Activated naive CD8-positive, alpha-beta T cell (primary cell): ENCODE results near the gene CPED1.
"Not testable (repeated sequence)": the region's sequence is repeated elsewhere in the genome, so short reads cannot be mapped to it uniquely, and the experiment has no call there.

Experiments used
- H3K27ac Mint-ChIP-seq: one replicate; pipeline ENCODE4 v1.8.0; 2021; ENCODE audit warnings: mixed read lengths
- H3K27me3 Mint-ChIP-seq: one replicate; pipeline ENCODE4 v1.8.0; 2021; ENCODE audit warnings: mixed read lengths
- H3K36me3 Mint-ChIP-seq: one replicate; pipeline ENCODE4 v1.8.0; 2021; ENCODE audit warnings: mixed read lengths
- H3K4me1 Mint-ChIP-seq: one replicate; pipeline ENCODE4 v1.8.0; 2021; ENCODE audit warnings: low read depth, mixed read lengths
- H3K4me3 Mint-ChIP-seq: one replicate; pipeline ENCODE4 v1.8.0; 2021; ENCODE audit warnings: mild to moderate bottlenecking, mixed read lengths
- H3K9me3 Mint-ChIP-seq: one replicate; pipeline ENCODE4 v1.8.0; 2021; ENCODE audit warnings: low read depth, mixed read lengths

Gene CPED1

GRCh38 chr7:121172484-121172883, 184.0 kb downstream of the CPED1 start:
- no peak overlapping the region for H3K27ac Mint-ChIP-seq
- H3K27me3 Mint-ChIP-seq, result peaks cover 12% of the 10 kb centered on the region
- no peaks in the 10 kb centered on the region for H3K9me3 Mint-ChIP-seq
- H3K36me3 Mint-ChIP-seq, result no peaks in the 10 kb centered on the region
- no peak overlapping the region for H3K4me3 Mint-ChIP-seq
- no peaks in the 10 kb centered on the region for H3K4me1 Mint-ChIP-seq

GRCh38 chr7:121175826-121176225, 187.3 kb downstream of the CPED1 start:
- H3K27ac Mint-ChIP-seq, result no peak overlapping the region
- H3K27me3 Mint-ChIP-seq, result peaks cover 10% of the 10 kb centered on the region
- no peaks in the 10 kb centered on the region for H3K36me3 Mint-ChIP-seq
- no peaks in the 10 kb centered on the region for H3K4me1 Mint-ChIP-seq
- no peak overlapping the region for H3K4me3 Mint-ChIP-seq
- no peaks in the 10 kb centered on the region for H3K9me3 Mint-ChIP-seq

DNA sequence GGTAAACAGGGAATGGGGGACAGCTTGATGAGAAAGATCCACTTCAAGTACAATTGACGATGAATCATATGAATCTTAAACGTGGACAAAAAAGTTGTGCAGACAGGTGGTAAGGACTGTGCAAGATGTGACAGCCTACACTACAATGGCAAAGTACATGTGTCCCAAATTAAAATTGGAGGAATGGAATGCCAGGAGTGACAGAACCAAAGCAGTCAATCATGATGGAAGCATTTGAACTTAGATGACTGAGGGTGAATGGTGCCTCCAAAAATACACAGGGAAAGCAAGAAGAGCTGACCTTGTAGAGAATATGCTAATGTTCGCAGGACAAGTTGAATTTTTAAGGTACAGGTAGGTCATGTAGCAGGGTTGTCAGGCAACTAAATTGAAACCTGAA, 189.9 kb downstream of the CPED1 start:
- no peaks in the 10 kb centered on the region for H3K36me3 Mint-ChIP-seq
- no peak overlapping the region for H3K27ac Mint-ChIP-seq
- no peak overlapping the region for H3K4me3 Mint-ChIP-seq
- no peaks in the 10 kb centered on the region for H3K9me3 Mint-ChIP-seq
- peaks cover 12% of the 10 kb centered on the region for H3K27me3 Mint-ChIP-seq
- H3K4me1 Mint-ChIP-seq, result no peaks in the 10 kb centered on the region

GRCh38 chr7:121178869-121179497, 190.5 kb downstream of the CPED1 start:
- Mint-ChIP-seq H3K4me1 (no peaks in the 10 kb centered on the region), H3K27me3 (peaks cover 12% of the 10 kb centered on the region), H3K27ac (no peak overlapping the region), H3K4me3 (no peak overlapping the region), H3K9me3 (no peaks in the 10 kb centered on the region), H3K36me3 (no peaks in the 10 kb centered on the region)

GRCh38 chr7:121180436-121181063, 192.0 kb downstream of the CPED1 start:
- H3K4me3 Mint-ChIP-seq, result no peak overlapping the region
- H3K36me3 Mint-ChIP-seq, result no peaks in the 10 kb centered on the region

DNA sequence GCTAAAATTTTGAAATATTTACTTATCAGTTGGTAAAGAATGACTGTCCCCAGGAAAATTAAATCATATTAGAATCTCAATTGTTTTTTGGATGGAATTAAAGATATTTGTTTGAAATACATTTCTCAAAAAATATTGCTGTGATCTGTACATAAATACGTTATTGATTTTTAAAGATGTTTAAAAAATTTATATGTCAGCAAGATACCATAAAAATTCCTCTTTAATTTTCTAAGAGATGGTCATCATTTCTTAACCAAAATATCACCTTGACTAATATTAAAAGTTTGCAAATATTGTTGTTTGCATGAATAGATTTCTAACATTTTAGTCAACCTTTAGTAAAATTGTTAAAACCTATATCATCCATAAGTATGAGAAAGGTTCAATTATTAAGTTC, 192.8 kb downstream of the CPED1 start:
- Mint-ChIP-seq H3K4me3 (no peak overlapping the region), H3K9me3 (no peaks in the 10 kb centered on the region), H3K27ac (no peak overlapping the region)

More at GRCh38 chr7:121180436-121181063, 192.0 kb downstream of the CPED1 start:
- peaks cover 6% of the 10 kb centered on the region for H3K27me3 Mint-ChIP-seq
- H3K4me1 Mint-ChIP-seq, result no peaks in the 10 kb centered on the region
- no peaks in the 10 kb centered on the region for H3K9me3 Mint-ChIP-seq
- no peak overlapping the region for H3K27ac Mint-ChIP-seq

GRCh38 chr7:121182281-121182680, 193.8 kb downstream of the CPED1 start:
- Mint-ChIP-seq H3K4me1 (no peaks in the 10 kb centered on the region), H3K27me3 (peaks cover 3% of the 10 kb centered on the region), H3K36me3 (no peaks in the 10 kb centered on the region), H3K9me3 (no peaks in the 10 kb centered on the region), H3K27ac (no peak overlapping the region), H3K4me3 (no peak overlapping the region)

More for the DNA sequence above, 192.8 kb downstream of the CPED1 start:
- H3K36me3 Mint-ChIP-seq, result no peaks in the 10 kb centered on the region
- no peaks in the 10 kb centered on the region for H3K4me1 Mint-ChIP-seq
- H3K27me3 Mint-ChIP-seq, result peaks cover 6% of the 10 kb centered on the region

DNA sequence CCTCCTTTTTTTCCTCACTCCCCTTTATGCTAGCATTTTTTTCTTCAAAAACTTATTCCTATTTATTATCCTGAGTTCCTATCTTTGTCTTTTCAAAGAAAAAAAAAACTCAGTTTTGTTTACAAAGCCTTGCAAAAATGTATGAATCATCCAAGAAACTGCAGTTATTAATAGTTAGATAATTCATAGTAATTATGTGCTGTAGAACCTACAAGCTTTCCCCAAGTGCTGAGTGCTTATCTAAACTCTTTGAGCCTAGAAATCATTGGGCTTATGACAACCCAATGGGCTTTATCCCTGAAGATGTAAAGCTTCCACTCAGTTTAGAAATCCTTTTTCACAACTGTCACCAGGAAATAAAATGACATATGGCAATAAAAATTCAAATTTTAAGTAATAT, 194.4 kb downstream of the CPED1 start:
- no peaks in the 10 kb centered on the region for H3K4me1 Mint-ChIP-seq
- no peaks in the 10 kb centered on the region for H3K36me3 Mint-ChIP-seq
- H3K9me3 Mint-ChIP-seq, result no peaks in the 10 kb centered on the region
- H3K4me3 Mint-ChIP-seq, result no peak overlapping the region
- H3K27ac Mint-ChIP-seq, result no peak overlapping the region
- H3K27me3 Mint-ChIP-seq, result peaks cover 3% of the 10 kb centered on the region

GRCh38 chr7:121183883-121184282, 195.4 kb downstream of the CPED1 start:
- H3K4me3 Mint-ChIP-seq, H3K4me1 Mint-ChIP-seq, H3K27ac Mint-ChIP-seq, H3K9me3 Mint-ChIP-seq, H3K36me3 Mint-ChIP-seq, H3K27me3 Mint-ChIP-seq: not testable (repeated sequence)

DNA sequence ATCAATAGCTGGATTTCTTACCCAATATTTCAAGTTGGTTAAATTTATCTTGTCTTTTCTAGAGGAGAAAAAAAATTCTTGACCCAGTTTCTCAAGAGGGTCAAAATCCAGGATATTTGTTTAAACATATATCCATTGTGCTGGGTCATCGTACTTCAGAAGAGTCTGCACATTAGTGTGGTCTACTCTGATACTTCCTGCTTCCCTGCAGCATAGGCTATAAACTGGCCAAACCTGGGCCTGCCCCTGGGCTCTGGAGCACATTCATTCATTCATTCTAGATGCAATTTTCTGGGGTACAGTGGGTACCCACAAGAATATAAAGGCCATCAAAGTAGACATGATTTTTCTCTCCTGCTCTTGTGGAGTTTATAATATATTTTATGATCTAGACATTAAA, 198.2 kb downstream of the CPED1 start:
- Mint-ChIP-seq H3K36me3 (no peaks in the 10 kb centered on the region), H3K27ac (no peak overlapping the region), H3K9me3 (no peaks in the 10 kb centered on the region), H3K27me3 (peaks cover 5% of the 10 kb centered on the region), H3K4me3 (no peak overlapping the region), H3K4me1 (no peaks in the 10 kb centered on the region)

- no peaks in the 10 kb centered on the region for H3K9me3 Mint-ChIP-seq
- H3K4me3 Mint-ChIP-seq, result no peak overlapping the region
- no peaks in the 10 kb centered on the region for H3K36me3 Mint-ChIP-seq
- peaks cover 5% of the 10 kb centered on the region for H3K27me3 Mint-ChIP-seq
- H3K27ac Mint-ChIP-seq, result no peak overlapping the region
- H3K4me1 Mint-ChIP-seq, result no peaks in the 10 kb centered on the region
Observed at GRCh38 chr7:121187222-121187621, 198.7 kb downstream of the CPED1 start.

DNA sequence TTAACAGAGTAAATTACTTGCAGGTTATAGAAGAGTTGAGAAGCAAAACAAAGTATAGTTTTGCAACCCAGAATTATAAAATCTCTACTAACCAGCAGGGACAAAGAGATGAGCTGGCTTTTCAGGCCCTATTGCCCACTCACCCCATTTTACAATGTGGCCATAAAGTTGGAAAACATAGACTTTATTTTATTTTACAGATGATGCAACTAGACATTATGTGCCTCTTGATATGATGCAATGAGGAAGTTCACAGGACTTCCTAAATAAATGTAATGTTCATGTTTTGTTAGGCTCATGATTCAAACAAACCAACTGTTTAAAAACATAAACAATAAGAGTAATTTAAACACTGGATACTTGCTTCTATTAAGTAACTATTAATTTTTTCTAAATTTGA, 199.2 kb downstream of the CPED1 start:
- H3K4me3 Mint-ChIP-seq, result no peak overlapping the region
- no peak overlapping the region for H3K27ac Mint-ChIP-seq
- H3K4me1 Mint-ChIP-seq, result no peaks in the 10 kb centered on the region
- H3K36me3 Mint-ChIP-seq, result no peaks in the 10 kb centered on the region
- H3K9me3 Mint-ChIP-seq, result no peaks in the 10 kb centered on the region
- peaks cover 5% of the 10 kb centered on the region for H3K27me3 Mint-ChIP-seq

DNA sequence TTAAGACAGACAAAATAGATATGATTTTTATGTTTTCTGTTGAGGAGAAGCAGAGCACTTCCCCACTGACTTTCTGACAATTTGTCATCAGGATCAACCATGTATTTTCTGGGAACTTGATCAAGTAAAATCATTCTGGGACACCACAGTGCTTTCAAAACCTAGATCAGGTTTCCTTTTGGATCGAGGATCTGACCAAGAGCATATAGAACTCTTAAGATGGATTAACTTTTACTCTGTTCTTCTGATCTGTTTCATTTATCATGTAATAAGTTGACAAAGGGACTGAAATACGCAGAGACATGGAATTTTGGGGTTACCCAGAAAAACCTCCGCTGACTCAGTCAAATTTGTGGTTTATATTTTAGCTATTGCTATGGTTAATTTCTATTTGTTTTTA, 204.3 kb downstream of the CPED1 start:
- no peaks in the 10 kb centered on the region for H3K36me3 Mint-ChIP-seq
- H3K4me1 Mint-ChIP-seq, result no peaks in the 10 kb centered on the region
- H3K9me3 Mint-ChIP-seq, result no peaks in the 10 kb centered on the region
- H3K27ac Mint-ChIP-seq, result no peak overlapping the region
- peaks cover 2% of the 10 kb centered on the region for H3K27me3 Mint-ChIP-seq
- no peak overlapping the region for H3K4me3 Mint-ChIP-seq

DNA sequence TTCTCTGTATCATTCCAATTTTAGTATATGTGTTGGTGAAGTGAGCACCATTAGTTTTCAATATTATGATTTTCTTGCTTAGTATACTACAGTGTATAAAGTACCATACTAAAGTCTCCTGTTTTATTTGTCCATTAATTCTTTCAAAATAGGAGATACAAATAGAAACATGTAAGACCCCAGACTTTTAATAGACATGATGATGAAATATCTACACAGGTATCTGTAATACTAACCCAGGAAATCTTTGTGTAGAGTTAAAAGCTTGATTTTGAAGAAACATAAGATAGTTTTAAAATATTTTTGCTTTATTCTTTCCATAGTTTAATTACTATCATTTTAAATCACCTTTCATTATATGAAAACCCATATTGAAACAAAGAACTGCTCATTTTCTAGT, 206.5 kb downstream of the CPED1 start:
- H3K27me3 Mint-ChIP-seq, result peaks cover 3% of the 10 kb centered on the region
- H3K27ac Mint-ChIP-seq, result no peak overlapping the region
- H3K4me3 Mint-ChIP-seq, result no peak overlapping the region
- H3K36me3 Mint-ChIP-seq, result no peaks in the 10 kb centered on the region
- no peaks in the 10 kb centered on the region for H3K4me1 Mint-ChIP-seq
- H3K9me3 Mint-ChIP-seq, result no peaks in the 10 kb centered on the region

GRCh38 chr7:121195874-121196273, 207.4 kb downstream of the CPED1 start:
- H3K36me3 Mint-ChIP-seq, result no peaks in the 10 kb centered on the region
- H3K27me3 Mint-ChIP-seq, result peaks cover 3% of the 10 kb centered on the region
- no peak overlapping the region for H3K27ac Mint-ChIP-seq
- no peak overlapping the region for H3K4me3 Mint-ChIP-seq
- H3K9me3 Mint-ChIP-seq, result no peaks in the 10 kb centered on the region
- H3K4me1 Mint-ChIP-seq, result no peaks in the 10 kb centered on the region

GRCh38 chr7:121196286-121196685, 207.8 kb downstream of the CPED1 start:
- Mint-ChIP-seq H3K9me3 (no peaks in the 10 kb centered on the region), H3K27ac (no peak overlapping the region), H3K4me1 (no peaks in the 10 kb centered on the region), H3K36me3 (no peaks in the 10 kb centered on the region), H3K27me3 (peaks cover 3% of the 10 kb centered on the region), H3K4me3 (no peak overlapping the region)
